Psoas muscle (tissue), 8 donors: ENCODE measurements around the gene CEP170. TPM values are rescaled to one million over a fixed set of nuclear protein-coding genes. Genes with fewer than 3 reads are reported as not detected.
"Not testable (repeated sequence)": the region's sequence is repeated elsewhere in the genome, so short reads cannot be mapped to it uniquely, and the experiment has no call there.

Experiments
- ATAC-seq, 4 donors: fragments of 200-7000 bp; cut with Tn5 transposase; one replicate each; pipeline ENCODE4 v1.9.1; 2020; ENCODE audit warnings: moderate library complexity in 3 of 4, mild to moderate bottlenecking in 2 of 4
- DNase-seq, 2 donors: peaks; one replicate each; pipeline ENCODE4 v3.0.0-alpha.2; 2020
- H3K27ac ChIP-seq: fragments of 200-600 bp; one replicate; pipeline ENCODE4 v1.8.0; 2022
- H3K27me3 ChIP-seq, 3 donors: fragments of 200-600 bp in 1 of 3; one replicate each; pipeline versions ENCODE4 v1.6.1 to v1.8.0; 2013 to 2022; ENCODE audit warnings: low read length in 2 of 3, mild to moderate bottlenecking in 2 of 3, moderate library complexity in 1 of 3; ENCODE audit not compliant: insufficient read depth in 3 of 3
- H3K36me3 ChIP-seq, 2 donors: fragments of 200-600 bp in 1 of 2; one replicate each; pipeline versions ENCODE4 v1.6.1 to v1.8.0; 2013 to 2022; ENCODE audit warnings: low read depth in 1 of 2, mild to moderate bottlenecking in 1 of 2, moderate library complexity in 1 of 2; ENCODE audit not compliant: insufficient read depth in 1 of 2
- H3K4me1 ChIP-seq: fragments of 200-600 bp; one replicate; pipeline ENCODE4 v1.8.0; 2022
- H3K4me3 ChIP-seq: fragments of 200-600 bp; one replicate; pipeline ENCODE4 v1.8.0; 2022; ENCODE audit warnings: mild to moderate bottlenecking
- H3K9me3 ChIP-seq: fragments of 200-600 bp; one replicate; pipeline ENCODE4 v1.8.0; 2022
- WGBS, 3 donors: extraction: QIAGEN DNeasy Blood & Tissue Kit; methylation state at CpG; one replicate each; pipeline versions ENCODE4 v1.1.6 to v1.1.7; 2013; 5-methylcytosine and 5-hydroxymethylcytosine counted together
- intact Hi-C, 2 donors: fragments of 100-400 bp; cut with DNase I; formaldehyde crosslinking; loops; one replicate each; pipeline versions ENCODE4 v1.11.0 to v1.14.2; 2022
- polyA plus RNA-seq, 3 donors: library from polyadenylated mRNA; stranded (reverse); fragments of 200-250 nt; gene quantifications; one replicate each; pipeline ENCODE4 v1.2.3, GENCODE V29; 2013
- total RNA-seq, 4 donors: library from RNA; stranded (reverse); fragmentation: NEBNext Ultra II Directional in 2 of 4; extraction: Animal tissue kit (Norgen Biotek cat#: 25700) in 2 of 4; gene quantifications; one replicate each; pipeline versions ENCODE4 v1.2.1 to v1.2.4, GENCODE V29; 2021 to 2023
- donor health status: healthy with polysubstance abuse.
- donor health status: DM: no; HTN: no; CAD: no; lungs with moderate emphysema.
- donor health status: Bipolar disorder and iron deficiency.
- donor health status: healthy.
- donor health status: DM: yes; HTN: yes; CAD: no.
- donor health status: DM: no; HTN: no; CAD: no.
- donor health status: DM: no; HTN: no; CAD: no.
- donor health status: DM: yes; HTN: yes; CAD: no.

Gene CEP170
- total and polyA plus RNA-seq, 7 donors, result 9.1 to 35.1 (median 22.9) TPM

GRCh38 chr1:243107171-243107570, 147.9 kb downstream of the CEP170 start:
- intact Hi-C loops, H3K4me1 ChIP-seq, H3K36me3 ChIP-seq, DNase-seq, H3K4me3 ChIP-seq, H3K27ac ChIP-seq, H3K9me3 ChIP-seq, H3K27me3 ChIP-seq, ATAC-seq: not testable (repeated sequence)
- 75 to 83% (median 77%) methylated on average over 12 of the region's 12 CpGs for WGBS, 3 donors

- 61 to 67% (median 66%) methylated on average over 6 of the region's 6 CpGs for WGBS, 3 donors
These were observed 149.3 kb downstream of the CEP170 start for GRCh38 chr1:243105652-243106332.

GRCh38 chr1:243105104-243105503, 150.0 kb downstream of the CEP170 start:
- intact Hi-C loops, result not testable (repeated sequence)

More at GRCh38 chr1:243105652-243106332, 149.3 kb downstream of the CEP170 start:
- H3K9me3 ChIP-seq, H3K4me1 ChIP-seq, ATAC-seq, DNase-seq, intact Hi-C loops, H3K27ac ChIP-seq, H3K36me3 ChIP-seq, H3K27me3 ChIP-seq, H3K4me3 ChIP-seq: not testable (repeated sequence)

GRCh38 chr1:243104452-243104851, 150.6 kb downstream of the CEP170 start:
- ATAC-seq, H3K27ac ChIP-seq, DNase-seq, H3K4me1 ChIP-seq, H3K36me3 ChIP-seq, H3K9me3 ChIP-seq, intact Hi-C loops, H3K27me3 ChIP-seq, H3K4me3 ChIP-seq: not testable (repeated sequence)
- 39 to 54% (median 41%) methylated on average over 5 of the region's 5 CpGs for WGBS, 3 donors

More at GRCh38 chr1:243105104-243105503, 150.0 kb downstream of the CEP170 start:
- H3K4me3 ChIP-seq, H3K9me3 ChIP-seq, ATAC-seq, H3K27ac ChIP-seq, H3K4me1 ChIP-seq, H3K27me3 ChIP-seq, H3K36me3 ChIP-seq, DNase-seq: not testable (repeated sequence)

GRCh38 chr1:243101551-243102050, 153.5 kb downstream of the CEP170 start:
- H3K4me3 ChIP-seq, H3K4me1 ChIP-seq, H3K36me3 ChIP-seq, intact Hi-C loops, DNase-seq, ATAC-seq, H3K27me3 ChIP-seq, H3K9me3 ChIP-seq, H3K27ac ChIP-seq: not testable (repeated sequence)
- WGBS, 3 donors, result 10 to 56% (median 25%) methylated on average over 40 of the region's 40 CpGs

- H3K27me3 ChIP-seq, H3K4me3 ChIP-seq, H3K36me3 ChIP-seq, H3K4me1 ChIP-seq, DNase-seq, intact Hi-C loops, H3K27ac ChIP-seq, ATAC-seq, H3K9me3 ChIP-seq: not testable (repeated sequence)
- WGBS, 3 donors, result 90 to 91% (median 90%) methylated on average over 3 of the region's 3 CpGs
These were observed 167.7 kb downstream of the CEP170 start for GRCh38 chr1:243087368-243087767.

Other genes starting within 250 kb of the CEP170 start
- gene SDCCAG8, start 760 bp upstream of the CEP170 start, total RNA-seq, result 10 to 100 TPM; 20.9 to 27.6 (median 24.4) TPM
- gene SDCCAG8, start 760 bp upstream of the CEP170 start, polyA plus RNA-seq, result 10 to 100 TPM in 1 of 3 donors, 1 to 10 TPM in 2; 6.4 to 17.4 (median 9.8) TPM